Activated B cell treated with CpG ODN at 0.5 μM for 24 hours (primary cell): Measurements from ENCODE around the gene CALCOCO1. TPM values are rescaled to one million over a fixed set of nuclear protein-coding genes. Genes with fewer than 3 reads are reported as not detected.

Source experiments
- ATAC-seq: fragments of 200-7000 bp; cut with Tn5 transposase; one replicate; pipeline ENCODE4 v1.10.0; 2021; ENCODE audit warnings: low read depth, mild to moderate bottlenecking, moderate library complexity
- CTCF ChIA-PET: fragments of 350-600 bp; sonication (Branson Sonifier 250); formaldehyde crosslinking; loops from one replicate; lab custom pipeline; 2021; ENCODE audit warnings: antibody characterized with exemption; lab: Charles Lee
- POLR2A ChIA-PET: fragments of 350-600 bp; sonication (Branson Sonifier 250); formaldehyde crosslinking; loops from one replicate; lab custom pipeline; 2021; ENCODE audit warnings: antibody characterized with exemption; lab: Charles Lee
- DNase-seq: peaks from one replicate; pipeline ENCODE4 v3.0.0; 2022
- H3K27ac Mint-ChIP-seq: one replicate; pipeline ENCODE4 v1.8.0; 2020; ENCODE audit warnings: mixed read lengths
- H3K27me3 Mint-ChIP-seq: one replicate; pipeline ENCODE4 v1.8.0; 2021; ENCODE audit warnings: mixed read lengths
- H3K36me3 Mint-ChIP-seq: one replicate; pipeline ENCODE4 v1.8.0; 2021; ENCODE audit warnings: low read depth, mixed read lengths
- H3K4me1 Mint-ChIP-seq: one replicate; pipeline ENCODE4 v1.8.0; 2021; ENCODE audit warnings: mixed read lengths
- H3K4me3 Mint-ChIP-seq: one replicate; pipeline ENCODE4 v1.8.0; 2020; ENCODE audit warnings: mild to moderate bottlenecking, mixed read lengths
- H3K9me3 Mint-ChIP-seq: one replicate; pipeline ENCODE4 v1.8.0; 2020; ENCODE audit warnings: mixed read lengths
- intact Hi-C: fragments of 100-400 bp; cut with micrococcal nuclease; formaldehyde crosslinking; loops from one replicate; pipeline ENCODE4 v1.15.1; 2024
- total RNA-seq: library from RNA; stranded (reverse); gene quantifications from 2 replicates; pipeline ENCODE4 v1.2.3, GENCODE V29; 2022
- TF ChIP-seq, protein P1 (sequence below): fragments of 200-600 bp; IDR thresholded peaks from one replicate; pipeline ENCODE4 v1.8.0; 2022; ENCODE audit warnings: antibody characterized with exemption, mild to moderate bottlenecking

CALCOCO1 gene
- total RNA-seq, 1 donor from 2014 or later, result 59.5 TPM

DNA sequence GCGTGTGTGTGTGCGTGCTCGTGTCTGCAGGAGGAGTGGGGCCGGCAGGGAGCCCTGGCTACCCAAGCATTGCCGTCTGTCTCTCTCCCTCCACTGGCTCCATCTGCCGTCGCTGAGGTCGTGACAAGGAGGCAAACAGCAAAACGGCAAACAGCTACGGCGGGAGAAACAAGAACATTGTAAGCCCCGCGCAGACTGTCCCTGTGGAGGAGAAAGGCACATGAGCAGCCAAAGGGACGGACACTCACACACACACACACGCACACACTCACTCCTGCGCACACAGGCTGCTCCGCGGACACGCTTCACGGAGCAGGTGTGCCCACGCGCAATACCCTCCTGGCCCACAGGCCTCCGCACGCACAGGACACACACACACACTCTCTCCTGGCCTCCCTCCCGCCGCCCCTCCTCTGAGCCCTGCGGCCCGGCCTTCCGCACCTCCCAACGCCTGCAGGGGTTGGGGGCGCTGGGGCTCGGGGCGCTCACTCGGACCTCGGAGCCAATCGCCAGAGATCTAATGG is 23.6 kb upstream of the CALCOCO1 start:
- Mint-ChIP-seq H3K36me3 (no peaks in the 10 kb centered on the region), H3K9me3 (no peaks in the 10 kb centered on the region), H3K27ac (no peak overlapping the region), H3K27me3 (peaks cover 10% of the 10 kb centered on the region), H3K4me1 (peaks cover 12% of the 10 kb centered on the region), H3K4me3 (no peak overlapping the region)
- peak; percentile 46 for ATAC-seq
- TF ChIP-seq, protein P1, sequence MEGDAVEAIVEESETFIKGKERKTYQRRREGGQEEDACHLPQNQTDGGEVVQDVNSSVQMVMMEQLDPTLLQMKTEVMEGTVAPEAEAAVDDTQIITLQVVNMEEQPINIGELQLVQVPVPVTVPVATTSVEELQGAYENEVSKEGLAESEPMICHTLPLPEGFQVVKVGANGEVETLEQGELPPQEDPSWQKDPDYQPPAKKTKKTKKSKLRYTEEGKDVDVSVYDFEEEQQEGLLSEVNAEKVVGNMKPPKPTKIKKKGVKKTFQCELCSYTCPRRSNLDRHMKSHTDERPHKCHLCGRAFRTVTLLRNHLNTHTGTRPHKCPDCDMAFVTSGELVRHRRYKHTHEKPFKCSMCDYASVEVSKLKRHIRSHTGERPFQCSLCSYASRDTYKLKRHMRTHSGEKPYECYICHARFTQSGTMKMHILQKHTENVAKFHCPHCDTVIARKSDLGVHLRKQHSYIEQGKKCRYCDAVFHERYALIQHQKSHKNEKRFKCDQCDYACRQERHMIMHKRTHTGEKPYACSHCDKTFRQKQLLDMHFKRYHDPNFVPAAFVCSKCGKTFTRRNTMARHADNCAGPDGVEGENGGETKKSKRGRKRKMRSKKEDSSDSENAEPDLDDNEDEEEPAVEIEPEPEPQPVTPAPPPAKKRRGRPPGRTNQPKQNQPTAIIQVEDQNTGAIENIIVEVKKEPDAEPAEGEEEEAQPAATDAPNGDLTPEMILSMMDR, result no peak
- POLR2A ChIA-PET, result interaction anchor here (0.5 to 1.9 kb wide), 3 partner anchors 12 to 362 kb away, joined by 3 to 4 read pairs (median 4); no protein-coding TSS in a partner anchor
- DNase-seq, result peak; percentile 44
- CTCF ChIA-PET, result interaction anchor here (1.5 kb wide), 1 partner anchor 8 kb away, joined by 5 read pairs; no protein-coding TSS in a partner anchor
- intact Hi-C loops, result loop anchor here (1.0 to 10.0 kb wide), 3 partner anchors 24 to 1904 kb away; partner anchors contain the start of genes CALCOCO1, HOXC8 and HOXC9

DNA sequence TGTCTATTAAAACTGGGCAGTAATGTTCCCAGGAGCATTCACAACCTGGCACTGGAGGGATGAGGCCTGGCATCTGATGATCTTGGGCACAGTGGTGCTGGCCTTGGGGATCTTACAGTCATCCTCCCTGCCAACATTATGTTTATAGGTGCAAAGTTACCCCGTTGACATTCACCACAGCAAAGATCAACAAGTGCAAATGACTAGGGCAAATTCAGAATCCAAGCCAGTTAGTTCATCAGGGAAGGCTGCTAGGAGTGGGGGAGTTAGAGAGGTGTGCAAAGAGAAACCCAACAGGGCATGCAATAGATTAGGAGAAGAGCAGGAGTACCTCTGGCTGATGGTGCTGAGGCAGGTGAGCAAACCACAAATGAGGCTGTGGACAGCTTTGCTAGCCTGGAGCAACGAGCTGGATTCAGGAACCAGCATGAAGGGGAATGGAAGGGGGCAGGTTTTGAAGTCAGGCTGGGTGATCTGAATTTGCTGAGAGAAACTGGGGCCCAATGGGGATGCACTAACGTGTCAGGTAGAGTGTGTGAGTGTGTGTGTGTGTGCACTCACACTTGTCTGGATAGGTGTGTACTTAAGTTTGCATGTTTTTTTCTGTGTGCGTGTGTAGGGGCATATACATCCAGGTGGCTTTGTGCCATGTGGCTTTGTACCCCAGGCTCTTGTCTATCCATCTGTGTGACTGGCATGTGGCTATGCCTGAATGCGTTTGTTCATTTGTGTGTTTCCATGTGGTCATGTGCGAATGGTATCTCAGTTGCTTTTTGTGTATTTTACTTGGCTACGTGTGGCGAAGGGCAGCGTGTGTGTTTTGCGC is 22.9 kb upstream of the CALCOCO1 start:
- peaks cover 16% of the 10 kb centered on the region for H3K27me3 Mint-ChIP-seq
- intact Hi-C loops, result loop anchor here (5.0 to 10.0 kb wide), 3 partner anchors 255 to 1905 kb away; partner anchors contain the start of genes HOXC8 and HOXC9
- H3K4me1 Mint-ChIP-seq, result peaks cover 12% of the 10 kb centered on the region
- H3K9me3 Mint-ChIP-seq, result no peaks in the 10 kb centered on the region
- CTCF ChIA-PET, result no interaction called here
- no peaks in the 10 kb centered on the region for H3K36me3 Mint-ChIP-seq
- H3K27ac Mint-ChIP-seq, result no peak overlapping the region
- POLR2A ChIA-PET, result interaction anchor here (0.6 to 1.9 kb wide), 2 partner anchors 11 to 18 kb away, joined by 4 to 5 read pairs; no protein-coding TSS in a partner anchor
- TF ChIP-seq, protein P1, result no peak
- DNase-seq (no peak), ATAC-seq (no peak)
- no peak overlapping the region for H3K4me3 Mint-ChIP-seq

DNA sequence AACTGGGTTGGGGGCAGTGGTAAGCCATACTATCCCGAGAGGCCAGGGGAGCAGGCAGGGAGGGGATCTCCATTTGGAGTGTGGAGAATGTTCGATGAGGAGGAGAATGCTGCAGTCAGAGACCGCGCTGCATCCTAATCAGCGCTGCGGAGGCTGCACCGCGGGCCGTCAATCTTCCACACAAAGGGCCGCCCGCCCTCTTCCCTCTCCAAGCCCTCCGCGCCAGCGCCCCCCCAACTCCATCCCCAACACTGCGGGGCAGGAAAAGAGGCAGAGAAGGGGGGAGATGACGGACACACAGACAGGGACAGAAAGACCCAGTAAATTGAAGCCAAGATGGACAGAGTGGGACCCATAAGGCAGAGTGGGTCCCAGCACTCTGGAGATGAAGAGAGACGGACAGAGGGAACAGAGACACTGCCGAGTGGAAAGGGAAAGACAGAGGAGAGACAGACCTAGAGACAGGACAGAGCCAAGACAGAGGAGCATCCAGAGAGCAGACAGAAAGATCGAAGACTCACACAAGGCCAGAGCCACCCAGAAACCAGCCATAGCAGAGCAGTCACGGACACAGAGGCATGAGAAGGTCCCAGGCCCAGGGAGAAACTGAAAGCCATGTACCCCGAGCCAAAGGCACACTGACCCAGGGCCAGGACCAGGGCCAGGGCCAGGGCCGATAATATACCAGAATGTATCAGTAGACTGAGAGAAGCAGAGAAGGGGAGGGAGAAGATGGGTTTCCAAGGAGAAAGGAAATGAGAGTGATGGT is 21.0 kb upstream of the CALCOCO1 start:
- ChIA-PET POLR2A (no interaction called here), CTCF (interaction anchor here (1.4 to 6.2 kb wide), 4 partner anchors 8 to 45 kb away, joined by 4 to 138 read pairs (median 90); partner anchors contain the start of gene CALCOCO1)
- peaks cover 17% of the 10 kb centered on the region for H3K4me1 Mint-ChIP-seq
- DNase-seq (no peak), ATAC-seq (no peak)
- TF ChIP-seq, protein P1, result no peak
- no peak overlapping the region for H3K27ac Mint-ChIP-seq
- no peak overlapping the region for H3K4me3 Mint-ChIP-seq
- H3K9me3 Mint-ChIP-seq, result no peaks in the 10 kb centered on the region
- H3K27me3 Mint-ChIP-seq, result peaks cover 30% of the 10 kb centered on the region
- intact Hi-C loops, result loop anchor here (5.0 kb wide), 1 partner anchor 444 kb away; no protein-coding TSS in a partner anchor
- H3K36me3 Mint-ChIP-seq, result no peaks in the 10 kb centered on the region

DNA sequence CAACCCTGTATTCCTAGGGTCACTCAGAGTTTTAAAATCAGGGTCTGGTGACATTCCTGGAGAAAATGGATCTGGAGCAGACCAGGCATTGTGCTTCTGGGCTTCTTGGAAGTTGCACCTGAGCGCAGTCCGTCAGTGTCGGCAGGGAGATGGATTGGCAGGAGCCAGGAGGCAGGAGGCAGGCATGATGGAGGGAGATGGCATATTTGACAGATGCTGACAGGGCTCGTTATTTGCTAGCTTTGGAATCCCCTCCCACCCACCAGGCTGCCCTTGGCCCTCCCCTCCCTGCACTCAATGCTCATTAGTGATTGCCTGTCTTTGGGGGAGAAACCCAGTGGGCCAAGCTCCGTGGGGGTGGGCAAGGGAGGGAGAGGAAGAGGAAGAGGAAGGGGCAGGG is 19.8 kb upstream of the CALCOCO1 start:
- intact Hi-C loops, result loop anchor here (5.0 kb wide), 1 partner anchor 445 kb away; no protein-coding TSS in a partner anchor
- peaks cover 18% of the 10 kb centered on the region for H3K4me1 Mint-ChIP-seq
- H3K27me3 Mint-ChIP-seq, result peaks cover 39% of the 10 kb centered on the region
- no peak for ATAC-seq
- POLR2A ChIA-PET, result no interaction called here
- CTCF ChIA-PET, result interaction anchor here (1.0 to 6.2 kb wide), 17 partner anchors 8 to 445 kb away, joined by 3 to 138 read pairs (median 5); partner anchors contain the start of genes ATP5MC2 and CALCOCO1
- no peaks in the 10 kb centered on the region for H3K36me3 Mint-ChIP-seq
- TF ChIP-seq, protein P1, result no peak
- peak overlapping the region; percentile 57 for H3K27ac Mint-ChIP-seq
- no peaks in the 10 kb centered on the region for H3K9me3 Mint-ChIP-seq
- peak overlapping the region; percentile 44 for H3K4me3 Mint-ChIP-seq
- no peak for DNase-seq
